Activated CD8-positive, alpha-beta memory T cell treated with anti-CD3 and anti-CD28 coated beads for 24 hours (primary cell): ENCODE results near the gene CKS1B.

Source experiments
- DNase-seq: peaks from one replicate; pipeline ENCODE4 v3.0.0-alpha.2; 2020

CKS1B gene

DNA sequence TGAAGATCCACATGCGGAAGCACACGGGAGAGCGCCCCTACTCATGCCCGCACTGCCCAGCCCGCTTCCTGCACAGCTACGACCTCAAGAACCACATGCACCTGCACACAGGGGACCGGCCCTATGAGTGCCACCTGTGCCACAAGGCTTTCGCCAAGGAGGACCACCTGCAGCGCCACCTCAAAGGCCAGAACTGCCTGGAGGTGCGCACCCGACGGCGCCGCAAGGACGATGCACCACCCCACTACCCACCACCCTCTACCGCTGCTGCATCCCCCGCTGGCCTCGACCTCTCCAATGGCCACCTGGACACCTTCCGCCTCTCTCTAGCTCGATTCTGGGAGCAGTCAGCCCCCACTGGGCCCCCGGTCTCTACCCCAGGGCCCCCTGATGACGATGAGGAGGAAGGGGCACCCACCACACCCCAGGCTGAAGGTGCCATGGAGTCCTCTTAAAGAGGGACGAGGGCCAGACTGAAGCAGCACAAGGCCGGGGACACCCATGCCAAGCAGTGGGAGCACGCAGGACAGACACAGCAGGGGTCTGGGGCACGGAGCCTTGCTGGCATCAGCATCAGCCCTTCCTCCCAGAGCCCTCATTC is 41.9 kb downstream of the CKS1B start:
- no peak for DNase-seq

- peak; percentile 94 for DNase-seq
Observed at GRCh38 chr1:155017041-155017945, 42.8 kb downstream of the CKS1B start.

DNA sequence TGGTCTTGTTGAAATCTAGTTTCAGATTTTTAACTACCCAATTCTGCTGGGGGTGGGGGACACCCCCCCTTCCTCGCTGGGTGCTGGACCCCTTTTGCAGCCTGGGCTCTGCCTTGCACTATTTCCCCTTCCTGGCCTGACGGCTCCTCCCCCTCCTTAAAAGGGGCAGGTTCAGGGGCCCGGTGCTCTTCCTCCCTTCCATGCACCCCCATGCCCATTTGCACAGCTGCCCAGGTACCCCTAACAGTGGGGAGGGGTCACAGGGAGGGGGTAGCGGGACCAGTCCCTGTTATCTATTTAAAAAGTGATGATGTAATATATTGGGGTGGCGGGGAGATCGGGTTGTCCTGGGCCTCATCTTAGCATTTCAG is 43.5 kb downstream of the CKS1B start:
- no peak for DNase-seq

GRCh38 chr1:155018617-155019348 is 44.3 kb downstream of the CKS1B start:
- DNase-seq: no peak

DNA sequence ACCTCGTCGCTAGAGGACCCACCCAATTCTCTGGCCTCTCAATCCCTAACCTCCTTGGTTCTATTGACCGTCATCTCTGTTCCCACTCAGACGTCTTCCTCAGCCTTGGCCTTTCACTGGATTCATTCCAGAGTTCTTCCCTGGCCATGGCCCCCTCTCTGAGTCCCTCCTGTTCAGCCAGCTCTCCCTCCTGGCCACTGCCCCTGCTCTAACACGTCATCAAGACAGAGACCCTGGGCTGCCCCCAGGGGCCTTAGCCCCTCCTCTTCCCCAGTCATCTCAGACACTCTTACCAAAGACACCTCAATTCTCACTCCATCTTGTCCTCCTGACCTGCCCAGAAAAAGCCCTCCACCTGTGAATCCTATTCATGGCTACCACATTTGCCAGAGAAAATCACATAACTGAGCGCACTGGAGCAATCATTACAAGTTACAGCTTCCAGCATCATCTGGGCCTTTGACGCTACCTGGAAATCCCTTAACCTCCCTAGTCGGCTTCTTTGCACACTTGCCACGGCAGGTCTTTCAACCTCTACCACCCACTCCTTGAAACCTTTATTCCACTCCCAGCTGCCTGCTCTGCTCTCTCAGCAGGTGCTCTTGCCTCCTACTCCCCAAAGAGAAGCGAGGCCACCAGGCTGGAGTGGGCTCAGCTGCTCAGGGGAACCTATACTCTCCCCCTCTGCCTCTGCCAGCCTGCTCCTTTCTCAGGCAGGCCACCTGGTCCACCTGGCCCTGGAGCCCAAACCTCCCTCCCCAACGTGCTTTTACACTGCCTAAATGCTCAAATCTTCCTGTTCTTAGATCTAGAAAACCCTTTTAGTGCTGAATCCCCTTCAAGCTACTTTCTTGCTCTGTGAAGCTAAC is 45.1 kb downstream of the CKS1B start:
- no peak for DNase-seq

- DNase-seq: no peak
Observed at GRCh38 chr1:155022136-155022926, 47.9 kb downstream of the CKS1B start.

- DNase-seq: no peak
Observed at GRCh38 chr1:155022927-155023236, 48.4 kb downstream of the CKS1B start.

GRCh38 chr1:155023627-155024026 is 49.1 kb downstream of the CKS1B start:
- DNase-seq: no peak

GRCh38 chr1:155024315-155024714 is 49.8 kb downstream of the CKS1B start:
- DNase-seq: no peak

DNA sequence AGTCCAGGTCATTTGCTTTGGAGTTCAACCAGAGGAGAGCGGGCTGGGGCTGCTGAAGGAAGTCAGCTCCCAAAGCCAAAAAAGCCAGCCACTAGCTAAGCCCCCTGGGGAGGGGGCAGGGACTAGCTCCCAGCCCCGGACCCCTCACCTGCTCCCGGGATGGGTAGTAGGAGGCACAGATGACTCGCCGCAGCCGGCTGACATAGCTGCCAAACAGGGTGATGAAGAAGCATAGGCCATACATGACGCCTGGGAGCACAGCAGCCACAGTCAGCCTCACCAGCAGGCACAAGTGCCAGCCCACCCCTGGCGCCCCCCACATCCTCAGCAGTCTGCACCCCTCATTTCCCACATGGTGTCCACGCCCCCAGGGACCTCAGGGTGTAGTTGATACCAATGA is 51.7 kb downstream of the CKS1B start:
- DNase-seq: no peak

DNA sequence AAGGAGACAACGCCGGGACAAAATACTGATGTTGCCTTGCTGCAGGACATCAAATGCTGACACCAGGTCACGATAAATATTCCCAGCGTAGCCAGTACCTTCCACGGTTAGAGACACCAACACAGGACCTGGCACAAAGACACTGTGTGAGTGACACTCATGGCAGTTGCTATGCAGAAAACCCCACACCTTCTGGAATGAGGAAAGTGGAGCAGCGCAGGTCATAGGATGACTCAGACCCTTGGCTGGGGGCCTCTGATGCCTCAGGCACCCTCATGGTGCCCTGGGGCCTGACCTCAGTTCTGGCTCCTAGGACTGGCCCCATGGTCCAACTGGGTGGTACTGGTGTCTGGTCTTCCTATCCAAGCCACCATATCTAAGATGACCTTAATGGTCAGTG is 52.1 kb downstream of the CKS1B start:
- no peak for DNase-seq
